Kidney glomerular epithelial cell (primary cell): ENCODE data around the gene KIFC3.

Experiments
- DNase-seq: peaks from one replicate; lab custom pipeline; 2025; lab: John Stamatoyannopoulos, UW

Gene KIFC3

GRCh38 chr16:57765160-57765728, 37.0 kb downstream of the KIFC3 start:
- no peak for DNase-seq

DNA sequence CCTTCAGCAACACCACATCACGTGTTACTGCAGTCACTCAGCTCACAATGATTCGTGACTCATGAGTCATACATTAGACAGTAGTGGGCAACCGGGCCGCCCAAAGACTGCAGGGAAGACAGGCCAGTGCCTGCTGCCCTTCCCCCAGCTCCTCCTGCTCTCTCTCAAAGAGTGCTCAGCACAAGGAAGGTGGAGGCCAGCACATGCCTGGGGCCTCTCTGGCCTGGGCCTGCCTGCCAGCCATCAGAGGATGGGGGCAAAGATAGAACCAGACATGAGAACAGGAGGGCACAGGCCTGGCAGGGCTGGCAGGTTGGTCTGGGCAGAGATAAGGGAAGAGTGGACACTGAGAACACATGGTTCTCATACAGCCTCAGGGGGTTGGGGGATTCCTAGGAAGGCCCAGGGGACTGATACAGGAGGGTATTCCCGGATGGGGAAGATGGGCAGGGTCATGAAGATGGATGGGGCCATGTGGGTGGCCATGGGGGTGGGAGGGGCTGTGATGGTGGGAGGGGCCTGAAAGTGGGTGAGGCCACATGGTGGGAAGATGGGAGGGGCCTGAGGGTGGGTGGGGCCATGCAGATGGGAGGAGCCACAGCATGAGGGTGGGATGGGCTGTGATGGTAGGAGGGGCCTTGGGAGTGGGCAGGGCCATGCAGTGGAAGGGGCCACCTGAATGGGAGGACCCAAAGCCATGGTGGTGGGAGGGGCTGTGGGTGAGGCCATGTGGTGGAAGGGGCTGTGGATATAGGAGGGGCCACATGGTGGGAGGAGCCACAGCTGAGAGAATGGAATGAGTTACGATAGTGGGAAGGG, 37.7 kb downstream of the KIFC3 start:
- peak; percentile 68 for DNase-seq

- no peak for DNase-seq
Observed at GRCh38 chr16:57764006-57764340, 38.3 kb downstream of the KIFC3 start.

- DNase-seq, result no peak
Observed at GRCh38 chr16:57763285-57764005, 38.8 kb downstream of the KIFC3 start.

- no peak for DNase-seq
Observed at GRCh38 chr16:57762365-57763040, 39.8 kb downstream of the KIFC3 start.

DNA sequence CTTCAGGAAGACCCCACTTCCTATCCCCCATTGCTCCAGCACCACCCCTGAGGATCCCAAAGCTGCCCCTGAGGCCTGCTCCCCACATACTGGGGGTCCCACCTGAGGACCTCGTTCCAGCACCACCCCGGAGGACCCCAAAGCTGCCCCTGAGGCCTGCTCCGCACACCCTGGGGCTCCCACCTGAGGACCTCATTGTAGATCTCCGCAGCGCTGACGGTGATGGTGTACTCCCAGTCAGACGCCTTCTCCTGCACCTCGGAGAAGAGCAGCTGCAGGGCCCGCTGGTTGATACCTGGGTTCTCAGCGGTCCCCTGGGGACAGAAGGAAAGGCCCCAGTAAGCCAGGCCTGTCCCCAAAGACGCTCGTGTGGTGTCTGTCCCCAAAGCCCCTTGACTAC, 40.3 kb downstream of the KIFC3 start:
- no peak for DNase-seq

GRCh38 chr16:57761301-57761700, 41.0 kb downstream of the KIFC3 start:
- no peak for DNase-seq

GRCh38 chr16:57760357-57761160, 41.7 kb downstream of the KIFC3 start:
- DNase-seq, result no peak

DNA sequence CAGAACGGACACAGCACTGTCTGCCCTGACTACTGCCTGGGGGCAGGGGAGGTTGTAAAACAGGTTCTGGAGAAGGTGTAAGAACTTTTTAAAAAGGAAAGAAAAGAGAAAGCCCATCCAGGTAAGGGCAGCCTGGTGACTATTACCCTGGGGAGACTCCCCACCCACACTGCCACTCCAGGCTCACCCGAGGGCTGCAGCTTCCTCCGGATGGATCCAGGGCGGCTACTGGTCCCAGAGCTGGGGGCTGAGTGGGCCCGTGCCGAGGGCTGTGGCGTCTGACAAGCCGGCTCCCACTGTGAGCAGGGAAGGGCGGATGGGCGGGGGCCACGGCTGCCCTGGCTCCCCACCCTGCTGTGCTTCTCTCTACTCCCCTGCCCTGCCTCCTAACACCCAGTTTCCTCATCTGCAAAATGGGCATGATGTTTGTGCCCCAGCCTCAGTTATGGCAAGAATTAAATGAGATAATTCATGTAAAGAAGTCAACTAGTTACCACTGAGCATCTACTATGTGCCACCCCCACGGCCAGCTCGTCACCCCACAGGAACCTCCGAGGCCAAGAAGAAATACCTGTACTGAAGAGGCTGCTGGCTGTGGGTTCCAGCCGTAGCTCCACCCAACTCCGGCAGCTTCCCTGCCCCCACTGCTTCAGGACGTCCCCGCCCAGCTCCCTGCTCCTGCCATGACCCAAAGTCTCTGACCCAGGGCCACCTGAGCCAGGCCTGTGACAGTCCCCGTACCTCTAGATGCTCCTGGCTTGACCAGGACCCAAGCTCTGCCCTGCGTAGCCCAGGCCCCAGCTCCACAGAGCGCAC, 42.5 kb downstream of the KIFC3 start:
- DNase-seq, result no peak

DNA sequence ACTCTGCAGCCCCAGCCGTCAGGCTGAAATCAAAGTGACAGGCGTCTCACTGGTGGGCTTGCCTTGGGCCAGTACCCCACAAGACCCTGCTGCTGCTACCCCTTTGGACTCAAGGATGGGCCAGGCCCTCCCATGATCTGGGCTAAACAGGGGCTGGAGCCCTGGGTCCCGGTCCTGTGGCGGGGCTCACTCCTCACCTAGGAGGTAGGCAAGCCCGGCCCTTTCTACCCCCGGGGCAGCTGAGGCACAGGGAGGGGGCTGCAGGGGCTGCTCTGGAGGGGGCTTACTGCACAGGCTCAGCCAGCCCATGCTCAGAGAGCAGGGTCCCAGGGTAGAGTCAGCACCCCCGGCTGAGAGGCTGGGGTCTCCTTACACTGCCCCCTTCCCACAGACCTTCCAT, 43.2 kb downstream of the KIFC3 start:
- DNase-seq, result no peak

GRCh38 chr16:57758331-57759117, 43.8 kb downstream of the KIFC3 start:
- DNase-seq, result no peak

GRCh38 chr16:57757883-57758282, 44.4 kb downstream of the KIFC3 start:
- no peak for DNase-seq

- DNase-seq, result peak; percentile 67
Observed at GRCh38 chr16:57757326-57757786, 44.9 kb downstream of the KIFC3 start.

DNA sequence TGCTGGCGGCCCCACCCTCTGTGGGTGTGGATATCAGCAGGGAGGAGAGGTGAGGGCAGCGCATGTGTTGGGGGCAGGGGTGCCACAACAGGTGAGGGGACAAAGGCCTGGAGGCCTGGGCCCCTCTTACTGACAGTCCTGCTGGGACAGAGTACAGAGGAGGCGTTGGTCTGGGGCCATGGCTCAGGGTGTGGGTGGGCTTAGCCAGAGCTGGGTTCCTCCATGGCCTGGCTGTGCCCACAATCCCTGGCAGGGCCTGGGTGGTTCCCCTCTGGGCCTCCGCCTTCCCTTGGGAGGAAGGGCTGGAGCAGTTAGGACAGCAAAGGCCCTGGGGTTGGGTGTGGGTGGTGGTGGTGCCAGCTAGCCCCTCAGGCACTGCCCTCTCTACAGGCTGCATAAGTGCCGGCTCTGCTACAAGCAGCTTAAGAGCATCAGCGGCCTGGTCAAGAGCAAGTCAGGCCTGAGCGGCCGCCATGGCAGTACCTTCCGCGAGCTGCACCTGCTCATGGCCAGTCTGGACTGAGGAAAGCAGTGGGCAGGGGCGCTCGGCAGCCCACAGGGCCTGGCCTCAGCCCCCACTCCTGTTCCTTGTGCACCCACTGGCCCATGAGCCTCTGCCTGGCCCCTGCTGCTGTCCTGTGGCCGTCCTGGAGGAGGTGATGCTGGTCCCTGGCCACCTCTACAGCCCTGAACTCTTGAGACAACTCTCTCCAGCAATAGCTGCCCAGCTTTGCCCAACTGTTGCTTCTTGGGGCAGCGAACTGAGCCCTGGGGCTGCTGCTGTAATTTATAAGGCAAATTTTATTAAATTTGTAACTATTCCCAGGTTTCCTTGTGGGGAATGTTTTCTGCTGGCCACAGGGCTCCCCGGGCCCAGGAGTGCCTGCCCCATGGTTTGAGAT, 45.6 kb downstream of the KIFC3 start:
- DNase-seq, result no peak

DNA sequence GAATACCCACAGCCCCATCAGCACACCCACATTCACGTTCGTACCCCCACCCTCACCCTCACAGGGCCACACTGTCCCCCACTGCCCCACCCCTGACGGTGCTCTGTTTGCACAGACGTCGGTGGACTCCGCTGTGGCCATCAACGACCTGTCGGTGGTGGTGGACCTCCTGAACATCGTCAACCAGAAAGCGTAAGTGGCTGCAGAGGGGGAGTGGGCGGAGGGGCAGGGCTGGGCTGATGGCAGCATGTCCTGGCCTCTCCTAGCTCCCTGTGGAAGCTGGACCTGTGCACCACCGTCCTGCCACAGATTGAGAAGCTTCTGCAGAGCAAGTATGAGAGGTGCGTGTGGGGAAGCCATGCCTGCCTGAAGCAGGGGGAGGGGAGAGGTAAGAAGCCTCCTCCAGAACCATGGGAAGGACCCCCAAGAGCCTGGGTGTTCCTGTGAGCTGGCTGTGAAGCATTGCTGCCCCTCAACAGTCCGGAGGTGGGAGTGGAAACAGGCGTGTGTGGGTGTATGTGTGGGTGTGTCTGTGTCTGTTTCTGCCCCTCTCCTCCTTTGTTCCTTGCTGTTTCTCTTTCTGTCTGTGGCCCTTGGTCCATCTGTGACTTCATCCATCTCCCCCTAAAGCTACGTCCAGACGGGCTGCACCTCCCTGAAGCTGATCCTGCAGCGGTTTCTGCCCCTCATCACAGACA, 46.4 kb downstream of the KIFC3 start:
- DNase-seq, result no peak

- no peak for DNase-seq
Observed at GRCh38 chr16:57755061-57755684, 47.1 kb downstream of the KIFC3 start.

DNA sequence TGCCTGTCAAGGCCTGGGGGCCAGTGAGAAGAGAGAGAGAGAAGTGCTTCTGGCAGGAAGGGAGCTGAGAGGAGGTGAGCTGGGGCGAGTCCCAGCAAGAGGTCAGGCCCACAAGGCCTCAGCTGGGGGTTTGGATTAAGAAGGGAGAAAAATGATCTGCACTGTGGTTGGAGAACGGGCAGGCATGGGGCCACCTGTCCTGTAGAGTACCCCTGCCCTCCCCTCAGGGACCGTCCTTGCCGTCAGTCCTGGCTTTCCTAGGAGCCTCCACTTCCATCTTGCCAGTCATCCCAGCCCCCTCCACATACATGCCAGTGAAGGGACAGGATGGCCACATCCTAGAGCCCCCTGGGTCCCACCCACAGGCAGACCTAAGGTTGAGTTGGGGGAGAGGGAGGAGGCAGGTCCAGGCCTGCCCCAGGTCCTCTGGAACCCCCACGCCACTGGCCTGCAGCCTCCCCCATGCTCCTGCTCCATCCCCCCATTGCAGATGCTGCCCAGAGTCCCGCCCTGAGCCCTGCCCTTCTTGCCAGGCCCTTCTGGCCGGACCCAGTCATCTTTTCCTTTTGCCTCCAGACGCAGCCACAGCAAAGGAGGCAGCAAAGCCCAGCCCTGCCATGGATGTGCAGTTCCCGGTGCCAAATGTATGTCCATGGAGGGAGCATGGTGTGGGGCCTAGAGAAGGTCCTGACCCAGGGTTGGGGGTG, 47.8 kb downstream of the KIFC3 start:
- DNase-seq, result no peak
